ENCODE results near the gene PMP22. TPM values are rescaled to one million over a fixed set of nuclear protein-coding genes. Genes with fewer than 3 reads are reported as not detected.

Gene PMP22
- 5.5 and 8.4 TPM in 2 replicates for total RNA-seq (2014; rRNA removed; shearing (Covaris generic))

- DNase-seq = no peak
- Histone ChIP-seq H3K27me3 (ENCODE audit: control insufficient read depth, insufficient read depth, low read length) (peaks cover 45% of the 10 kb centered on the region), H3K4me3 (ENCODE audit: insufficient read depth, low read depth, low read length) (no peak within 1 kb of the TSS)
These were observed at the start of gene PMP22 for GRCh38 chr17:15265131-15265530. Gene PMP22 (minus strand): TSS chr17:15265326. CDS start chr17:15260727, 4,599 bp downstream.

GRCh38 chr17:15311996-15312395, 46.9 kb upstream of the PMP22 start:
- H3K36me3 ChIP-seq (replicated peaks; ENCODE audit: control insufficient read depth, insufficient read depth, low read length) = no peaks in the 10 kb centered on the region
- DNase-seq = no peak
- H3K27me3 ChIP-seq (ENCODE audit: control insufficient read depth, insufficient read depth, low read length) = no peaks in the 10 kb centered on the region
- no peak overlapping the region for H3K4me3 ChIP-seq (ENCODE audit: insufficient read depth, low read depth, low read length)

More at GRCh38 chr17:15265131-15265530, at the start of gene PMP22:
- H3K36me3 ChIP-seq (replicated peaks; ENCODE audit: control insufficient read depth, insufficient read depth, low read length) = no peaks in the 10 kb centered on the region

- no peaks in the 10 kb centered on the region for H3K27me3 ChIP-seq (ENCODE audit: control insufficient read depth, insufficient read depth, low read length)
- H3K36me3 ChIP-seq (replicated peaks; ENCODE audit: control insufficient read depth, insufficient read depth, low read length) = no peaks in the 10 kb centered on the region
- H3K4me3 ChIP-seq (ENCODE audit: insufficient read depth, low read depth, low read length) = no peak overlapping the region
- DNase-seq = no peak
These were observed 44.7 kb upstream of the PMP22 start for GRCh38 chr17:15309793-15310192.

- no peaks in the 10 kb centered on the region for H3K36me3 ChIP-seq (replicated peaks; ENCODE audit: control insufficient read depth, insufficient read depth, low read length)
These were observed 44.1 kb upstream of the PMP22 start for GRCh38 chr17:15309236-15309635.

GRCh38 chr17:15308758-15309157, 43.6 kb upstream of the PMP22 start:
- Histone ChIP-seq H3K36me3 (replicated peaks; ENCODE audit: control insufficient read depth, insufficient read depth, low read length) (no peaks in the 10 kb centered on the region), H3K4me3 (ENCODE audit: insufficient read depth, low read depth, low read length) (no peak overlapping the region), H3K27me3 (ENCODE audit: control insufficient read depth, insufficient read depth, low read length) (no peaks in the 10 kb centered on the region)
- DNase-seq = no peak

More at GRCh38 chr17:15309236-15309635, 44.1 kb upstream of the PMP22 start:
- H3K27me3 ChIP-seq (ENCODE audit: control insufficient read depth, insufficient read depth, low read length) = no peaks in the 10 kb centered on the region
- no peak overlapping the region for H3K4me3 ChIP-seq (ENCODE audit: insufficient read depth, low read depth, low read length)
- DNase-seq = no peak

GRCh38 chr17:15307710-15308111, 42.6 kb upstream of the PMP22 start:
- DNase-seq = no peak
- Histone ChIP-seq H3K27me3 (ENCODE audit: control insufficient read depth, insufficient read depth, low read length) (no peaks in the 10 kb centered on the region), H3K36me3 (replicated peaks; ENCODE audit: control insufficient read depth, insufficient read depth, low read length) (no peaks in the 10 kb centered on the region), H3K4me3 (ENCODE audit: insufficient read depth, low read depth, low read length) (no peak overlapping the region)

- Histone ChIP-seq H3K36me3 (replicated peaks; ENCODE audit: control insufficient read depth, insufficient read depth, low read length) (no peaks in the 10 kb centered on the region), H3K4me3 (ENCODE audit: insufficient read depth, low read depth, low read length) (no peak overlapping the region), H3K27me3 (ENCODE audit: control insufficient read depth, insufficient read depth, low read length) (no peaks in the 10 kb centered on the region)
- no peak for DNase-seq
These were observed 38.7 kb upstream of the PMP22 start for GRCh38 chr17:15303851-15304250.

GRCh38 chr17:15303268-15303667, 38.1 kb upstream of the PMP22 start:
- Histone ChIP-seq H3K4me3 (ENCODE audit: insufficient read depth, low read depth, low read length) (no peak overlapping the region), H3K36me3 (replicated peaks; ENCODE audit: control insufficient read depth, insufficient read depth, low read length) (no peaks in the 10 kb centered on the region), H3K27me3 (ENCODE audit: control insufficient read depth, insufficient read depth, low read length) (no peaks in the 10 kb centered on the region)
- no peak for DNase-seq

- DNase-seq = no peak
- H3K4me3 ChIP-seq (ENCODE audit: insufficient read depth, low read depth, low read length) = no peak overlapping the region
- no peaks in the 10 kb centered on the region for H3K36me3 ChIP-seq (replicated peaks; ENCODE audit: control insufficient read depth, insufficient read depth, low read length)
- no peaks in the 10 kb centered on the region for H3K27me3 ChIP-seq (ENCODE audit: control insufficient read depth, insufficient read depth, low read length)
These were observed 36.7 kb upstream of the PMP22 start for GRCh38 chr17:15301845-15302244.

- Histone ChIP-seq H3K4me3 (ENCODE audit: insufficient read depth, low read depth, low read length) (no peak overlapping the region), H3K36me3 (replicated peaks; ENCODE audit: control insufficient read depth, insufficient read depth, low read length) (no peaks in the 10 kb centered on the region), H3K27me3 (ENCODE audit: control insufficient read depth, insufficient read depth, low read length) (no peaks in the 10 kb centered on the region)
- no peak for DNase-seq
These were observed 33.0 kb upstream of the PMP22 start for GRCh38 chr17:15298176-15298575.

GRCh38 chr17:15293558-15293957, 28.4 kb upstream of the PMP22 start:
- Histone ChIP-seq H3K27me3 (ENCODE audit: control insufficient read depth, insufficient read depth, low read length) (no peaks in the 10 kb centered on the region), H3K36me3 (replicated peaks; ENCODE audit: control insufficient read depth, insufficient read depth, low read length) (no peaks in the 10 kb centered on the region), H3K4me3 (ENCODE audit: insufficient read depth, low read depth, low read length) (no peak overlapping the region)
- DNase-seq = no peak

- no peak for DNase-seq
- Histone ChIP-seq H3K27me3 (ENCODE audit: control insufficient read depth, insufficient read depth, low read length) (no peaks in the 10 kb centered on the region), H3K36me3 (replicated peaks; ENCODE audit: control insufficient read depth, insufficient read depth, low read length) (no peaks in the 10 kb centered on the region), H3K4me3 (ENCODE audit: insufficient read depth, low read depth, low read length) (no peak overlapping the region)
These were observed 26.7 kb upstream of the PMP22 start for GRCh38 chr17:15291674-15292361.

- Histone ChIP-seq H3K36me3 (replicated peaks; ENCODE audit: control insufficient read depth, insufficient read depth, low read length) (no peaks in the 10 kb centered on the region), H3K4me3 (ENCODE audit: insufficient read depth, low read depth, low read length) (no peak overlapping the region), H3K27me3 (ENCODE audit: control insufficient read depth, insufficient read depth, low read length) (no peaks in the 10 kb centered on the region)
- no peak for DNase-seq
These were observed 25.5 kb upstream of the PMP22 start for GRCh38 chr17:15290605-15291004.

GRCh38 chr17:15289285-15290183, 24.4 kb upstream of the PMP22 start:
- Histone ChIP-seq H3K4me3 (ENCODE audit: insufficient read depth, low read depth, low read length) (no peak overlapping the region), H3K36me3 (replicated peaks; ENCODE audit: control insufficient read depth, insufficient read depth, low read length) (no peaks in the 10 kb centered on the region), H3K27me3 (ENCODE audit: control insufficient read depth, insufficient read depth, low read length) (no peaks in the 10 kb centered on the region)
- no peak for DNase-seq

- Histone ChIP-seq H3K36me3 (replicated peaks; ENCODE audit: control insufficient read depth, insufficient read depth, low read length) (no peaks in the 10 kb centered on the region), H3K4me3 (ENCODE audit: insufficient read depth, low read depth, low read length) (no peak overlapping the region), H3K27me3 (ENCODE audit: control insufficient read depth, insufficient read depth, low read length) (no peaks in the 10 kb centered on the region)
- DNase-seq = no peak
These were observed 23.7 kb upstream of the PMP22 start for GRCh38 chr17:15288859-15289258.
